NK-92 treated with Interleukin-12 subunit alpha and Interleukin-12 subunit beta, amount 100 ng/mL, for 24 hours (cell line): ENCODE data around the gene DCAF5.
"Not testable (repeated sequence)": the region's sequence is repeated elsewhere in the genome, so short reads cannot be mapped to it uniquely, and the experiment has no call there.

ENCODE experiments used
- DNase-seq: peaks from one replicate; lab custom pipeline; 2025; lab: John Stamatoyannopoulos, UW

Gene DCAF5

DNA sequence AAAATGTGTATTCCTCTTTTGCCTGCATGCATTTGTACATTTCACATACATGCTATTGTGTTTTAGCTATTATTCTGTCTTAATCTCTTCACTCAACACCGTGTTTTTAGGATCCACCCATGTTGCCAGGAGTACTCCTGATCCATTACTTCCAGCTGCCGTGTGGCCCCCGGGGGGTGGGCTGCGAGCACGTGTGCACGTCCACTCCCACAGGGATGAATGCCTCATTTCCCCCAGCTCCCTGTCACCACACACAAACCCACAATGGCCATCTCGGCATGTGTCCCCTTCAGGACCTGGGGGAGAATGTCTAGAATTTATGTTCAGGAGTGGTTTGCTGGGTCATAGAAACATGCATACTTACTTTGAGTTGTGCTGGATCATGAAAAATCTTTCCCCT is 111.1 kb downstream of the DCAF5 start:
- DNase-seq = no peak

DNA sequence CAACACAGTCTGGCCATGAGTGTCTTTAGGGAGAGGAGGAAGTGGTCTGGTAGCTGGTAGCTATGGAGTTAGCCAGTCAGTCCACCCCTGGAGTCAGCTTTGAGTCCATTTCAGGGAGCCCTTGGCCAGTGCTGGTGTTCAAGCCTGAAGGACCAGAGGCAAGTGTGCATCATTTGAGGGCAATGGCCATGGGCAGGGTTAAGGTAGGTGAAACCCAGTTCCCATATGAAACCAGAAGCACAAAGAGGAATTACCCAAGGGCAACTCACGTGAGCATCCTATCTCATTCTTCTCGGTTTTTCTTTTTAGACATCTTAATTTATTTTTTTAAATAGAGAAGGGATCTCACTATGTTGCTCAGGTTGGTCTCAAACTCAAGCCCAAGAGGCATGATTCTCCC is 112.6 kb downstream of the DCAF5 start:
- DNase-seq = no peak

DNA sequence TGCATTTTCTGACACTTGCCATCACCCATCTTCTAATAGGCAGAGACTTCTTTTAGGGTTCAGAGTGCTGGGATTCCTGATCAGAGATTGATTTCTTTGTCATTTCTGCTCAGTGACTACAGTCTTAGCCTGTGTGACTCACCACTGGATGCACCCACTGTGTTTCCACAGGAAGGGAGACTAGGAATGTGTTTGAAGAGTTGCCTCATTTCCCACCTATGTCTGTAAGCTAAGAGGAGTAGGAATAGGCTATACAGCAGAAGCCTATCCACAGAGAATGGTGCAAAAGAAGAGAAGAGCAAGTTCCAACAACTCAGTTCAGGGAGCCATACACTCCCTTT is 113.7 kb downstream of the DCAF5 start:
- DNase-seq = no peak

DNA sequence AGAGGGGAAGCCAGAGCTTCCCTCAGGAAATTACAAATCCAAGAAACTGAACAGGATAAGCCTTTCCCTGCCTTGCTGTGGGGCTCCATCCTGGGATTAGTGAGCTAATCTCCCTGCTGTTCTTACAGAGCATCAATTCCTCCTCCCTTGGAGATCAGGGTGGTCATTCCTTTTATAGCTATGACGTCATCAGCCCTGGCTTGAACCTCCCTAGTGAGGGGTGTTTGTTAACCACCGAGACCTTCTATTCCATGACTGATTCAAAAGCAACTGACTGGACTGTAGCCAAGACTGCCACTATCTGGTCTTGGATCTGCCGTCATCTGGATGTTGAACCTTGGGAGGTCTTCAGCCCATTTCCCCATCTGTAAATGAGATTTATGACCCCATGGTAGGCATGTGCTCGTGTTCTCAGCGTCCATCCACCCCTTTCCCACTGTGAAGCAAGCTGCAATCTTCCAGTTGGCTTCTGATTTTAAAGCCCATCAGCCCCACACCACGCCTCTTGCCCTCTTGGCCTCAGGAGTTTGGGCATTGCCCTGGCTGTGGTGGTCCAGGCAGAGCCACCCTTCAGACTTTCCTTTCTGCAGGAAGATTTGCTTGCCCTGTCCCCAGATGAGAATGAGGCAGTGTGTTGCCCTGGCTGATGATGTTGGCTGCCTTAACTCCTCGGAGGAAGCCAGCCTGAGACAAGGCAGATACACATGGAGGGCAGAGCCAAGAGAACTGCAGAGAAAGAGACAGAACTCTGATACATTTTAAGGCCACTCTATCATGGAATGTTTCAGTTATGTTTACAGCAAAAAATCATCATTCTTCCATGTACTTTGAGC is 114.2 kb downstream of the DCAF5 start:
- no peak for DNase-seq

DNA sequence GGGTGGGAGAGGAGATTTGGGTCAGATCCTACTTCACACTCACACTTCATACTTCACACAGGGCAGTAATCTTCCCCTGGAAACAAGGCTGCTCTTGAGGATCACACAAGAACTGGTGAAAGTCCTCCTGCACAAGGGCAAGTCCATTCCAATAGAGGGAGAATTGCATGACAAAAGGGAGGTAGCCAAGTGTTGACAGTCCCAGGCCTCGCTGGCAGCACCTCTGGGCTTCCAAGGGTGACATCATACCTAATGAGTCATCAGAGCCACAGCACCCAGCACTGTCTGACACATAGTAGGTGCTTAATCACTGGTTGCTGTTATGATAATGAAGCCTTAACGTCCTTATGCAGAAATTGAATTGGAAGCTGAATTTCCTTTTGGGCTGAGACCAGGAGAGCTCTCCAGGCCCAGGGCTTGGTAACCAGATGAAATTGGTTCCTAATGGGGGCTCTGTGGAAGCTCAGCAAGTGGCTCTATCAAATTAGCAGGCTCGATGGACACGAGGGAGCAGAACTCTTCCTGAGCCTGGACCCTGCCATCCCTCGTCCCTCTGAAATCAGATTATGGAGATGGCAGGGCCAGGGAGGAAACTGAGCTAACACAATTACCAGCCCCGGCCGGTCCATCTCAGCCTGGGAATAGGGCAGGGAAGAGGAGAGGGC is 115.0 kb downstream of the DCAF5 start:
- DNase-seq = no peak

DNA sequence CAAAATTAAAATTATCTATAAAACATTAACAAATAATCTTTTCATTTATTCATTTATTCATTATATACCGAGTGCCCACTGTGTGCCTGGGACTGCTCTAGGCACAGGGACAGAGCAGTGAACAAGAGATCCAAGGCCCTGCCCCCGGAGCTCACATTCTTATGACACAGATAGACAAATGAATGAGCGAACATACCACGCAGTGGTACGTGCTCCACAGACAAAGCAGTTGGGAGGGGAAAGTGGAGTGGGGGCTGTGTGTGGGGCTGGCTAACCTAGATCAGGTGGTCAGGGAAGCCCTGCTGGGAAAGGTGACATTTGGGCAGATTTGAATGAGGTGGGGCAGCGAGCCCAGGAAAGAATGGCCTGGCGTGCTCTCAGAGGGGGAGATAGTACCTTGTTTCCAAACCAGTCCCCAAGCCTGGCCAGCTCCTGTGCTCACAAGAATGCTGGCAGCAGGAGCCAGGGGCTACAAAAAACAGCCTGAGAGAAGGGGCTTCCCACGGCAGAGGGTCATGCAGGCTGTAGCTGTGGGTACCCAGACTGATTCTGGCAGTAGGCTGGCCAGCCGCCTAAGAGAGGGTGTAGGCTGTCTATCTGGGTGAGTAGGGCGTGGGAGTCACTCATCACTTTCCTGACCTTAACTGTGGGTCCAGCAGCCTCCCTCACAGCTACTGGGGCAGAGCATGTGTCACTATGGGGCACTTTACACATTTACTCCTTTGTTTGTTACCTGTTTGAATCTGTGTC is 116.0 kb downstream of the DCAF5 start:
- DNase-seq = no peak

DNA sequence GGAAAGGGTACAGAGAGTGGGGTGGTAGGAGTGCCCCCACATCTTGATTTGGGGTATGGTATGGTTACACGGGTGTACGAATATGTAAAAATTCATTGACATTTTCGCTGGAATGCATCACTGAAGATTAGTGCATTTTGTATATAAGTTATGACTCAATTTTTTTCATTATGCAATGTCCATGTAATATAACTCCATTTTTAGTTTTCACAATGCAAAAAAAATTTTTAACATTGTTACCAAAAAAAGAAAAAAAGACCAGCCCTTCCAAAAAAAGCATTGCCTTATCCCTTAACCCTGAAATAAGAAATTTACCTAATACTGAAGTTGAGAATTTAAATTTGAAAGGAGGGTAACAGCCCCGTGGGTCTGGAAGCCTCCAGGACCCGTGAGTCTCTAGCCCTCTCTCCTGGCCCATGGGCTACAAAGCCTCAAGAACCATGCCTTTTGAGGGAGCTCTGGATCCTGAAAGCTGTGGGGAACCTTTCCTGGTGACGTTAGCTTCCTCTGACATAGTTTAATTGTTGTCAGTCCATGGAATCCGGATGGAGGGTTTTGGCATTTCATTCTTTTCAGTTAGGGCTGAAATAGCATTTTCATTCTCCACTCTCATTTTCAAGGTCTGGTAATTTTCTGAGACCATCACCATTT is 118.2 kb downstream of the DCAF5 start:
- DNase-seq = no peak

DNA sequence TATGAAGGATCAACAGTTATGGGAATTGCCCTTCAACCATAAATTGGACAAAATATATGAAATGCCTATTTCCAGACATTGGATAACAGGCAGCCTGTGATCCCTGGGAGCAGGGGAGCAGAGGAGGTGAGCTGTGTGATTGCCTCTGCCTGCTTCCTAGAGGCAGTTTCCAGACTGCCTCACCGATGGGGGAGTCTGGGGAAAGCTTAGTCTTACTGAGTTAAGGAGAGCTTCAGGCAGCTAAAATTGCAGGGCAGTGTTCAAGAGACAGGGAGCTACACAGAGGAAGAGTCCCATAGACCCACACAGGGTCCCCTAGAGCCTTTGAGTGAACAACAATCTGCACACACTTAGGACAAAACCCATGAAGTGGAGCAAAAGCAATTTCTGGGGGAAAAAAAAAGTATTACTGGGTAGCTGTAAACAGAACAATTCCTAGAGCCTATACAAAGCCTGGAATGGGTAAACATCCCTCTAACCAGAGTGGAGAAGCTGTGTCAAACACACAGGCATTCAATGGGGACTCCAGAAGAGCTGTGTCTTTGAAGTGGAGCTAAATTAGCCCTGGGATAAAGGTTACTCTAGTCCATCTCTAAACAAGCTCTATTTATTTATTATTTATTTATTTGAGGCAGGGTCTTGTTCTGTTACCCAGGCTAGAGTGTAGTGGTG is 125.5 kb downstream of the DCAF5 start:
- no peak for DNase-seq

DNA sequence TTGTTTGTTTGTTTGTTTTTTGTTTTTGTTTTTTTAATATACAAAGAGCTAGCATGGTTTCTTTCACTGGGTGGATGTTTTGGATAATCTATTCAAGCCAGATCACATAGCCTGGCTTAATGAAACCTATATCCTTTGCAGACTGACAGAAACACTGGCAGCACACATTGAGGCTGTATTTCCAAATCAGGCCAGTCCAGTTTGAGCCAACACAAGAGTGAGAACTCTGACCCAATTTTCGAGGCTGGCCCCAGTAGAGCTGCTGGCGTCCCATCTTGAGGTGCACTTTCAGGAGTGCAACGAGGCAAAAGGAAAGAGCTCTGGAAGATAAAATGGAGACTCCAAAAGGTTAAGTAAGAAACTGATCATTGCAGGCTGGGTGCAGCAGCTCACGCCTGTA is 129.9 kb downstream of the DCAF5 start:
- no peak for DNase-seq

DNA sequence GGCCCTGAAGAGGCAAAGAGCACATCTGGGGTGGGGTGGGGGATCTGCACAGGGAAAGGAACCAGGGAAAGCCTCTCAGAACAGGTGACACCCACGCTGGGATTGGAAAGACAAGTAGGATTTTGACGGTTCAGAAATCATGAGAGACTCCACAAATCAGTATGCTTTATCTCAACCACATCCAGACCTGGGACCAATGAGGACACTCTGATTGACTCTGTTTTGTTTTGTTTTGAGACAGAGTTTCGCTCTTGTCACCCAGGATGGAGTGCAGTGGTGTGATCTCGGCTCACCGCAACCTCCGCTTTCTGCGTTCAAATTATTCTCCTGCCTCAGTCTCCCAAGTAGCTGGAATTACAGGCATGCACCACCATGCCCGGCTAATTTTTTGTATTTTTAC is 130.8 kb downstream of the DCAF5 start:
- DNase-seq = not testable (repeated sequence)

DNA sequence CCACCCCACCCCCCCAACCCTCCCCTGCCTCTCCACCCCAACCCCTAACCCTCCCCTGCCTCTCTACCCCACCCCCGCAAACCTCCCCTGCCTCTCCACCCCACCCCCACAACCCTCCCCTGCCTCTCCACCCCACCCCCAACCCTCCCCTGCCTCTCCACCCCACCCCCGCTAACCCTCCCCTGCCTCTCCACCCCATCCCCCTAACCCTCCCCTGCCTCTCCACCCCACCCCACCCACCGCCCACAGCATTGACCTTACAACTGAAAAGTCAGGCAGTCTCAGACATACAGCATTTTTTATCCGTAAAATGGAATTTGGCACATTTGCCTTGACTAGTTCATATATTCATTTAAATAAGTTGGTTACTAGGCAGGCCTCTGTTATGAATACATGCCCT is 135.2 kb downstream of the DCAF5 start:
- DNase-seq = no peak

DNA sequence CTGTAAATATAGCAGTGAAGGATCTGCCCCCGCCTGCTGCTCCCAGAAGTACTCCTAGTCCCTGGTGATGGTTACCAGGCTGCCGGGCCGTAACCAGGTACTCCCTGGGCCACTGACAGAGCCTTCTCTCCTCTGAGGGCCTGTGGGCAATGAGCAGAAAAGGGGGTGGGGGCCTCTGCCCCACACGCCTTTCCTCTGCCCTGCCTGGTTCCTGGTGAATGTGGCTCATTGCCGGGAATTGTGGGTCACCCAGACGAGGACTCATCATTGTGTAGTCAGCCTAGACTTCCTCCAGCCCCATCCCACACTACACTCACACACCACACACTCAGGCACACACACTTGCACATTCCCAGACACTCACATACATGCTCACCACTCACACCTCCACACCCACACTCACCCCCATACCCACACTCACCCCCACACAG is 138.1 kb downstream of the DCAF5 start:
- no peak for DNase-seq

DNA sequence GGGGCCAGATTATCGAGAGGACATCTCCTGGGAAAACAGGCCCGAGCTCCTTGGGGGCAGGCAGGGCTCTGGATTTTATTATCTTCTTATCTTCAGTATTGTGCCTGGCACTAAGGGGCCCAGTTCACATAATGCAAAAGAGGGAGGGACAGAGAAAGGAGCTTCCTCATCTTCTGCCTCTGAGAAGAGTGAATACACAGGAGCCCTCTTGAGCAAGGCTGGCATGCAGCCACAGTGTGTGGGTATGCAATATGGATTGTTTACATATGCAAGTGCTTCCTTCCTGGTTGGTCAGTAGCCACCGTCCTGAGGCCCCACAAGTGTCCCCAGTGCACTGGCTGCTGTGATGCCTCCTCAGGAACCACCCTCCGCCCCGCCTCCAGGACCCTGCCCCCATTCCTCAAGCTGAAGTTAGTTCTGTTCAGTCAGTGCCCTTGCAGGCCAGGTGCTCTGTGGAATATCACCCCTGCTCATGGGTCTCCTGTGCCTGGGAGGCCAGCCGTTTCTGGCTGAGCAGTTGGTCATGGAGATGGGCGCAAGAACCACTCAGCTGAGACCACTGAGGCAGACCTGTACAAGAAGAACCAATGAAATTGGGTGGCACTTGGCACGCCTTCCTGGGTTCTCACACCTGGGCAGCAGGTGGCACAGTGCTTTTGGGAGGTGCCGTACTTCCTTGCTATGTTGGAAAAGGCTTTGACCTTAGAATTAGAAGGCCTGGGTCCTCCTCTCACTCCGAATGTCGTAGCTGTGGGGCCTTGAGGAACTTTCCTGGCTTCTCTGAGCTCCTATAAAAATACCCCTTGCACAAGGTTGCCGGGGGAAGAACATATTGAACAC is 138.8 kb downstream of the DCAF5 start:
- no peak for DNase-seq

DNA sequence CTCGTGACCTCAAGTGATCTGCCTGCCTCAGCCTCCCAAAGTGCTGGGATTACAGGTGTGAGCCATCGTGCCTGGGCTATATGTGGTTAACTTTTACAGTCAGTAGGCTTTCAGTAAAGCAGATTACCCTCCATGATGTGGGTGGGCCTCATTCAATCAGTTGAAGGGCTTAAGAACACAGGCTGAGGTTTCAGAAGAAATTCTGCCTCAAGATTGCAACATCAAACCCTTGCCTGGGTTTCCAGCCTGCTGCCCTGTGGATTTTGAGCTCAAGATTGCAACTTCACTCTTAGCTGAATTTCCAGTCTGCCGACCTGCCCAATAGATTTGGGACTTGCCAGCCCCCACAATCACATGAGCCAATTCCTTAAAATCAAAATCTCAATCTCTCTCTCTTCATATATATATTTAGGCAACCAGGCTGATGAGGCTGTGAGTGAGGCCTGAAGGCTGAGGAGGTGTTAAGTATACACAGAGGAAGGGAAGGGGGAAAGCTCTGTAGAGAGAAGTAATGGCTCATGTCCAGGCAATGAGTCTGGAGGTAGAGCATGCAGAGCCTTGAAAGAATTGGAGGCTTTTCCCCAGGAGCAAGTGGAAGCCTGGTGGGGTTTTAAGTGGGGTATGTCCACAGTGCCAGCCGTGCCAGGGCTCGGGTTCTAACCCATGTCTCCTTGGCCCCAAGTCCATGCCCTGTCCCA is 140.5 kb downstream of the DCAF5 start:
- no peak for DNase-seq

DNA sequence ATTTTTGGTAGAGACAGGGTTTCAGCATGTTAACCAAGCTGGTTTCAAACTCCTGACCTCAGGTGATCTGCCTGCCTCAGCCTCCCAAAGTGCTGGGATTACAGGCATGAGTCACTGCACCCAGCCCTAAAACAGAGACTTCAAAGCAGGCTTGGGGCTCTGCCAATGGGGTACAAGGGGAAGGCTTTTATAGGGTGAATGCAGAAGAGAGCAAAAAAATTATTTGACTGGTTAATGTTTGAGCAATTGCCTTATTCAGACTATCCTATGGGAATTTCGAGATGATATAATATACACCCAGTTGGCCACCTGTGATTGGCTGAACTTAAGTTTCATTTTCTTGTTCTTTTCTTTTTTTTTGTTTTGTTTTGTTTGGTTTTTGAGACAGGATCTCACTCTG is 142.3 kb downstream of the DCAF5 start:
- no peak for DNase-seq

DNA sequence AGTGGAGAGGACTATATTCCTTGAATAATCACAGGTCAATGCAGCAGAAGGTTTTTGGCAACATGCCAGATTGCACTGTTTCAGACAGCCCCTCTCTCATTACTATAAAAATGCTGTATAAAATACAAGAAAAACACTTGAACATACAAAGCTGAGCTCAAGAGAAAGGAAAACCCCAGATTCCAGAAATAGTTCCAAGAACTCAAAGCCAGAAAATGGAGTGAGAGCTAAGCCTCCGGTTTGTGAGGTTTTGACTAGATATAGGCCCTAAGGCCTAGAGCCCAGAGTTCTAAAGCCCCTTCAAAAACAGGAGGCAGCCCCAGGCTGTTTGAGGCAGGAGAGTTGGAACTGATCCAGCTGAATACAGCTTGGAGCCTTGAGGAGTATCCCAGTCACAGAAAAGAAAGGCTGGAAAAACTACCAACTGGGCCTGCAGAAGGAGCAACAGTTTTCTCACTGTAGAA is 144.5 kb downstream of the DCAF5 start:
- DNase-seq = no peak

DNA sequence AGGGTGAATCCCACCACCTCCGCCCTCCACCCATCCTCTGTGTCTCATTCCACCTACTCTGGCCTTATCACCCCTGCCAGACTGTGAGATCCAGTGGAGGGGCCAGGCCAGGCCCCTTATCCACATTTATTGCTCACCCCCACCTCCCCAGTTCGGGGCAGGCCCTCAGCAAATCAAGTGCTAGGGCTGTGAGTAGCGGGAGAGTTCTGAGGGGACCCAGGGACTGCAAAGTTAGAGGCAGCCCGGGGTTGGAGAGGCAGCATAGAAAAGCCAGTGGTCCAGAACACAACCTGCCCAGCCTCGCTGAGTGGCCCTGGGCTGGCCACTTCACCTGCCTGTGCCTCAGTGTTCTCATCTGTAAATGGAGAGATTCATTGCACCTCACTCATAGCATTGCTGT is 146.6 kb downstream of the DCAF5 start:
- no peak for DNase-seq

DNA sequence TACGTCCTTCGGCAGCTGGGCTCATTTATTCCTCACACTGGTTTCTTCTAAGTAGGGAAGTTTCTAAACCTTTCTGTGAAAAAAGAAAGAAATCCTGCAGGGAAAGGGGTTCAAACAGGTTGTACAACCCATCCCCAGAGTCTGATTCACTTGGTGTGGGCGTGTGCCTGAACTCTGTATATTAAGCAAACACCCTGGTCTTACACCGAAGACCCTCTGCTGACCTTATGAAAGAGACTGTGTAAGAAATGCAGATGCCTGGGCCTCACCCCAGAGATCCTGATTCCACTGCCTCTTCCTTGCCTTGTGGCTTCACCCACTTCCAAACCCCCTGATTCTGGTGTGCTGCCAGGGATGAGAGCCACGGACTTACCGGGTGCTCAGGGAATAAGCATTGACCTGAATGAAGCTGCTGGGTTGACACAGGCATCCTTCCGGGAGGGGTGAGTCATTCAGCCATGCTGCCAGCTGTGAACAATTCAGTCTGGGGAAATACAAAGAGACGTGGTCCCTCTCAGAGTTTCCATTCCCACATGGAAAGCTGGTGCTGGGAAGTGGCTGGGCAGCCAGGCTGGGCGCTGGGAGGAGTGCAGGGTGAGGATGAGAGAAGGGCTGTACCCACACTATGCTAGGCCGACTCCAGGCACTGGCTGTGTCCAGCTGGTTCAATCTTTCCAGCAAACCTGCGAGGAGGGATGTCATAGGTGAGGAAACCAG is 147.3 kb downstream of the DCAF5 start:
- no peak for DNase-seq

DNA sequence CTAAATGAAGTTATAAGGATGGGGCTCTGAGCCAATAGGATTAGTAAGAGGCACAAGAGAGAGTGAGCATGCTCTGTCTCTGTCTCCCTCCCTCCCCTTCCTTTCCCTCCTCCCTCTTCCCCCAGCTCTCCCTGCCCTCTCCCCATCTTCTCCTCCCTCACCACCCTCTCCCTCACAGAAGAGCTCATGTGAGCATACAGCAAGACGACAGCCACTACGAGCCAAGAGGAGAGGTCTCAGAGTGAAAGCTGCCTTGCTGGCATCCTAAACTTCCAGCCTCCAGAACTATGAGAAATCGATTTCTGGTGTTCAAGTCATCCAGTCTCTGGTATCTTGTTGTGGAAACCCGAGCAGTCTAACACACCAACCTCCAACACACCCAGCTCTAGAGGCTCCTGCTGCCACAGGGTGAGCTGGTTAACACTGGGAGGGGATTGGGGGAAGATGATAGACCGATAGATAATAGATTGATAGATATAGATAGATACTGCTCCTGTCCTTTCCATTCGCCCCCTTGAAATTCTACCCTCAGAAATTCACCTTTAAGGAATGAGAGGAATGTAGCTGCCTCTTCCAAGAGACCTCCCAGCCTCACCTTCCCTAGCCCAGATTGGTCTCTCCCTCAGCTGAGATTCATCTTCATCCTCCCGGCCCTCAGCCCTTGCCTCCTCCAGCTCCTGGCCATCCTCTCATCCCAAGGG is 148.0 kb downstream of the DCAF5 start:
- DNase-seq = no peak
